ENCODE results near the gene DHX15. TPM values are rescaled to one million over a fixed set of nuclear protein-coding genes. Genes with fewer than 3 reads are reported as not detected.

Gene DHX15
- total and polyA plus RNA-seq, 9 of the 15 experiments (the other 6 are each of a cell fraction or from before 2014, with no cell fraction given) = 165 to 287 (median 208) TPM

- TF ChIP-seq UBTF (IDR thresholded peaks at IDR 0.05; ENCODE audit: borderline replicate concordance in 1 of 2, low read depth in 2 of 2, low read length in 2 of 2) = no peak
- TF ChIP-seq MAZ (CRISPR knock-in tag; conservative IDR thresholded peaks at IDR 0.05 in 1 of 2, IDR thresholded peaks at IDR 0.05 in 1 of 2) = no peak
- no peak for TF ChIP-seq ZC3H11A (IDR thresholded peaks at IDR 0.05; ENCODE audit: low read depth, low read length)
- TF ChIP-seq PCBP1 (IDR thresholded peaks at IDR 0.05; ENCODE audit: low read depth, low read length, poor library complexity, severe bottlenecking) = no peak
- no peak for TF ChIP-seq ZNF165 (CRISPR knock-in tag; IDR thresholded peaks at IDR 0.05; ENCODE audit: borderline replicate concordance)
- no peak for TF ChIP-seq ELF1 (tag; IDR thresholded peaks at IDR 0.05)
- TF ChIP-seq TOE1 (IDR thresholded peaks at IDR 0.05; ENCODE audit: borderline replicate concordance) = no peak
- TF ChIP-seq TOE1 (CRISPR knock-in tag; IDR thresholded peaks at IDR 0.05; ENCODE audit: borderline replicate concordance, low read depth) = no peak
Observed at GRCh38 chr4:24603343-24603742, 19.0 kb upstream of the DHX15 start (continued).

- H2AFZ ChIP-seq (ENCODE audit: low read depth, low read length) = no peak overlapping the region
- no peak for FAIRE-seq
- ATAC-seq = no peak
- no peaks in the 10 kb centered on the region for H3K36me3 ChIP-seq (ENCODE audit: control insufficient read depth, insufficient read depth, low read length)
- CTCF ChIA-PET (ENCODE audit: low intra/inter-chr PET ratio) = no interaction called here
- no peaks in the 10 kb centered on the region for H4K20me1 ChIP-seq (replicated peaks; ENCODE audit: control insufficient read depth, insufficient read depth, low read length)
- POLR2A ChIA-PET = no interaction called here
- no peak overlapping the region for H3K4me2 ChIP-seq (ENCODE audit: insufficient read depth, low read length)
- no TSS peak for BruUV-seq (replicated peaks)
- in situ Hi-C loops (cut with MboI) (no loop called here), intact Hi-C loops (cut with micrococcal nuclease) (no loop called here)
- peaks cover 0 to 4% of the 10 kb centered on the region in 2 experiments; a peak in 1 of 5 replicates for H3K4me1 ChIP-seq (replicated peaks in 1 of 2; ENCODE audit: control insufficient read depth in 2 of 2, insufficient read depth in 2 of 2, low read length in 2 of 2)
- TF ChIP-seq EP300 (IDR thresholded peaks at IDR 0.05; ENCODE audit: low read length) (no peak), KDM1A (IDR thresholded peaks at IDR 0.05) (no peak), CEBPG (CRISPR knock-in tag; IDR thresholded peaks at IDR 0.05) (no peak), CEBPG (tag; conservative IDR thresholded peaks at IDR 0.05 in 1 of 2, IDR thresholded peaks at IDR 0.05 in 1 of 2) (no peak), IRF2 (CRISPR knock-in tag; IDR thresholded peaks at IDR 0.05) (no peak), DEAF1 (CRISPR knock-in tag; IDR thresholded peaks at IDR 0.05) (no peak), MCM7 (IDR thresholded peaks at IDR 0.05) (no peak)
- H3K79me2 ChIP-seq (ENCODE audit: control insufficient read depth, insufficient read depth, low read length) = no peaks in the 10 kb centered on the region
- no peaks in the 10 kb centered on the region for H3K9me1 ChIP-seq (ENCODE audit: control insufficient read depth, insufficient read depth, low read length)
- no peak overlapping the region for H3K27ac ChIP-seq (ENCODE audit: extremely low read depth, low read depth, low read length)
- peaks cover 3% of the 10 kb centered on the region; the same call in 1 of the 2 replicates for H3K9me3 ChIP-seq (replicated peaks; ENCODE audit: control insufficient read depth, insufficient read depth, low read depth, low read length)
- H3K4me3 ChIP-seq = no peak overlapping the region
- 0% methylated on average over 1 of the region's 1 CpG for WGBS (ENCODE audit: insufficient coverage, low coverage, missing lambda C conversion rate)
- H3K9ac ChIP-seq (ENCODE audit: insufficient read depth in 1 of 2, low read depth in 2 of 2, low read length in 2 of 2) = no peak overlapping the region
- DNase-seq (ENCODE audit: extremely low read depth in 1 of 4, low spot score in 3 of 4) = no peak
- H3K27me3 ChIP-seq (ENCODE audit: control insufficient read depth in 2 of 2, insufficient read depth in 2 of 2, low read length in 2 of 2) = peaks cover 25 to 31% of the 10 kb centered on the region in 2 experiments; a peak in 4 of 5 replicates
Observed at GRCh38 chr4:24601121-24601520, 16.8 kb upstream of the DHX15 start.

All from K562 (cell line).